Right ventricle myocardium inferior (tissue), 1 donor: Measurements from ENCODE around the gene PDE4D. TPM values are rescaled to one million over a fixed set of nuclear protein-coding genes. Genes with fewer than 3 reads are reported as not detected.
"Not testable (repeated sequence)": the region's sequence is repeated elsewhere in the genome, so short reads cannot be mapped to it uniquely, and the experiment has no call there.

Source experiments
- ATAC-seq: fragments of 200-7000 bp; cut with Tn5 transposase; one replicate; pipeline ENCODE4 v1.9.1; 2020; ENCODE audit warnings: mild to moderate bottlenecking, moderate library complexity
- DNase-seq: peaks from one replicate; pipeline ENCODE4 v3.0.0; 2021; ENCODE audit errors: missing footprints
- intact Hi-C: fragments of 100-400 bp; cut with DNase I; formaldehyde crosslinking; loops from one replicate; pipeline ENCODE4 v1.11.0; 2022
- total RNA-seq: library from RNA; stranded (reverse); fragmentation: NEBNext Ultra II Directional; extraction: Animal tissue kit (Norgen Biotek cat#: 25700); gene quantifications from one replicate; pipeline ENCODE4 v1.2.1, GENCODE V29; 2021
- donor health status: DM: no; HTN: yes; CAD: no; lungs with severe emphysema.

PDE4D gene
- total RNA-seq, 1 donor from 2014 or later = 36.7 TPM

DNA sequence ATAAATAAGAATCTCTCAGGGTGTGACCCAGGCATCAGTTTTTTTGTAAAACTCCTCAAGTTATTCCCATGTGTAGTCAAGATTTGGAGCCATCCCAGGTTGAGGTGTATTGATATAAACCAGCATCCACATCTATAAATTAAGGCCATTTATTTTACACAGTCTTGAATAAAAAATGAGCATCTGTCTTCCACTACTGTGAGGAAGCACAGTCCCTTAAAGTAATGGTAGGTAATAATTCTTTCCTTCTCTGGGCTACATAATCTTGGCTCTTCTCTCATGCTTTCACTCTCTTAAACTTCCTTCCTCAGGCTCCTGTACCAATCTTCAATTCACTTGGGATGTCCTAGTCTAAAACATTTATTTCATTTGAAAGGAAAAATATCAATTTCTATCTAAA lies 110.3 kb downstream of the PDE4D start:
- DNase-seq (no peak), ATAC-seq (no peak)
- intact Hi-C loops = no loop called here

DNA sequence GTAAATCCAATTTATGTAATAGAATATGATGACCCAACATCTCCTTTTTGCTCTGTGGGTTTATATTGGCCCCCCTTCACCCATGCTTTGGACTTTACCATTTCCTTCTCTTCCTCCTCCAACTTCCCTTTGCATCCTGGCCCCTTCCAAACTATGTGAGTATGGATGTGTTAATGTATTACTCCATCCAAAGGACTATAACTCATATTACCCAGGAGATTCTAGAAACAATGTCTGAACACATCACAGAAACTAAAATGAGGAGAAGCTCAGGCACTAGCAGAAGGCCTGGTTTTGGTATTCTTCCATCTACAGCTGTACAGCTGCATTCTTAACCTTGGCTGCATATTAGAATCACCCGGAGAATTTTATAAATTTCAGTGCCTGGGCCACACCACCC lies 110.7 kb downstream of the PDE4D start:
- intact Hi-C loops = no loop called here
- DNase-seq = no peak
- no peak for ATAC-seq

DNA sequence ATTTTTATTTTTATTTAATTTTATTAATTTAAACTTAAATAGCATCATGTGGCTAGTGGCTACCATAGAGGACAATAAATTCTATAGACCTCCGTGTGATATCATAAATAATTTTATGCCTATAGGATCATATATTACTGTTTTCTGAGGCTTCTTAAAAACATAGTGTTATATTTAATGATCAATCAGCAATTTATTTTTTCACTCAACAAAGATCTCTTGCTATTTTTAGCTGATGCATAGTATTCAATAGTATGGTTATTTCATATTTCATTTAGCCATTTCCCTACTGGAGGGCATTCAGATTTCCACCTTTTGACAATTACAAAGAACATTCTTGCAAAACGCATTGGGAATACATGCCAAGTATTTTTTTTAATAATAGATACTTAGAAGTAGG lies 114.1 kb downstream of the PDE4D start:
- intact Hi-C loops = no loop called here
- DNase-seq (no peak), ATAC-seq (no peak)

DNA sequence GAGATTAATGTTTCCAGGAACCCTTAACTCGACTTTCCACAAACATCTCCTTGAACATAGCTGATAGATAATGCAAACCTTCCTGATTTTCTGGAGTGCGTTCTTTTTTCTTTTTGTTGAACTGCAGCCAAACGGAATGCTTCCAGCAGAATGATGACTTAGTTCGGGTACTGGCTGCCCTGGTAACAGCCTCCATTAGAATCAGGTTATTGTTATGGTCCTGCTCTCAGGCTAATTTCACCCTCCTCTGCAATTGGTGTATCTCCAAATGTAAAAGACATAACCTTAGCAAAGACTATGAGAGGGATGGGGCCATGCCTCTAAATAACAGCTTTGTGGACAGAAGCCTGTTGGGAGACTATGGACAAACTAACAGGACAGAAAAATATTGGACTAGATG lies 116.5 kb downstream of the PDE4D start:
- DNase-seq (no peak), ATAC-seq (no peak)
- intact Hi-C loops = no loop called here

DNA sequence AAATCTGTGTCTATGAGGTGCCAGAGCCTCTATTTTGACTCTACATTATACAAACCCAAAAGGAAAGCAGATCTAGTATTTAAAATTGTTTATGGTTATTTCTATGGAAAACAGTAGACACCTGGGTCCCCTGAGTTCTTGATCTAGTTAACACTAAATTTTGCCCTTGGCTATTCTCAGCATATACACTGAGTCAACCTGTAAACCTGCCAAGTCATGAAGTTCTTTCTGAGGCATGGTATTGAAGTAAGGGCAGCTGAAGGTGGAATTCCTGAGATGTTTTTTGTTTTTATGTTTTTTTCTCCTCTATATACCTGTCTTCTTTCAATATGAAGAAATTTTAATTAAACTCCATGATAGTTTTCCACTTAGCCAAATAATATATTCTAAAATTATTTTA lies 120.2 kb downstream of the PDE4D start:
- intact Hi-C loops = no loop called here
- DNase-seq = no peak
- no peak for ATAC-seq

DNA sequence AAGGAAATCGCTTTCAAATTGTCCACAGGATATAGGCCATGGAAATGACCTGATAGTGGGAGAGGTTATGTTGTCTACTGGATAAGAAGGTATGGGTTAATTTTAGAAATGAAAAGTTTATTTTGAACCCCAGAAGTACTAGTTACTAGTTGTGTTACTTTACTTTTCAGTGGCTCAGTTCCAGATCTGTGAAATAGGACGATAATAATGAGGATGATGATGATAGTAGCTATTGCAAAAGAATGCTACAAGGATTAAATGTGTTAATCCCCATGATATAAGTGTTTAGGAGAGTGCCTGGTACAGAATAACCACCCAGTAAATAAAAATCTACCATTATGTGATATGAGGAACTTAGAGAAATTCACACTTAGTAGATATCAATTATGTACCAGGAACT lies 120.8 kb downstream of the PDE4D start:
- ATAC-seq (no peak), DNase-seq (no peak)
- intact Hi-C loops = no loop called here

DNA sequence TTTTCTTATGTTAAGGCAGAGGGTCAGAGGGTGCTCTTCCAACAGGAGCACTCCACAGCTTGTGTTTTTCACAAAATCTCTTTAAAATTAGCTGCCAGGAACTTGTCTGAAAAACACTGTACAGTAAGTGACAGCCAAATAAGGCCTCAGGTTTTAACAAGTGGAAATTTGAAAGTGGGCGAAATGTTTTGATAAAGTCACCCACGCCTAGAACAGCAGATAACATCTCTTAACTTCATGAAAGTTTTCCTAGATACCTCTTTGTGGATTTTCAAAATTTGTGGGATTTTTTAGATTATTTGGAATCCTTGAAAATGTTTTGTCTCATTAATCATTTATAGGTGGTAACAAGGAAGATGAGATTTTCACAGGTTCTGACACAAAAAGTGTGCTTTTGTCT lies 121.3 kb downstream of the PDE4D start:
- DNase-seq (no peak), ATAC-seq (no peak)
- intact Hi-C loops = no loop called here

DNA sequence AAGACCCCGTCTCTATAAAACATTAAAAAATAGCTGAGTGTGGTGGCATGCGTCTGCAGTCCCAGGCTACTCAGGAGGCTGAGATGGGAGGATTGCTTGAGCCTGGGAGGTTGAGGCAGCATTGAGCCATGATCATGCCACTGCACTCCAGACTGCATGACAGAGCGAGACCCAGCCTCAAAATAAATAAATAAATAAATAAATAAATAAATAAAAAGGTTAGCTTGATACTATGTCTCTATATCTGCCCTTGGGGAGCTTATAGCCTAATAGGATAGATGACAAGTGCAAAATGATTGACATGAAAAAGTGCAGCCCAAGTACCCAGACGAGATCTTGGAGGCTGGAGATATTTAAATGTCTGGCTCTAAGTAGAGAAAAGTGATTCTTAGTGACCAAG lies 122.6 kb downstream of the PDE4D start:
- intact Hi-C loops = no loop called here
- DNase-seq (no peak), ATAC-seq (no peak)

DNA sequence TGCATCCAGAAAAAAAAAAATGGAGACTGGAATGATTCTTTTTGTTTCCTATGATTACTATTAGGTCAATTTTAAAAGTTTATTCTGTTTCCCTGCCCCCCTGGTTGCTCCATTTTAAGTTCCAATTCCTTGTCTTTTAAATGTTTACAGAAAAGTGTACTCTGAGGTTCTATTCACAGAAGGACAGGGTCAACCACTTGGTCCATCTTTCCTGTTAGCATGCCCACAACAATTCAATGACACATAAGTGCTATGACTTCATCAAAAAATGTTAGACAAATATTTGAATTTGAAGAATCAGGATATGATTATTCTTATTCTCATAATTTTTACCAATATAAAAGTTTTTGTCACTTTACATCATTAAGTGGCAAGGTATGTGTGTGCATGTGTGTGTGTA lies 123.7 kb downstream of the PDE4D start:
- intact Hi-C loops = no loop called here
- no peak for ATAC-seq
- no peak for DNase-seq

DNA sequence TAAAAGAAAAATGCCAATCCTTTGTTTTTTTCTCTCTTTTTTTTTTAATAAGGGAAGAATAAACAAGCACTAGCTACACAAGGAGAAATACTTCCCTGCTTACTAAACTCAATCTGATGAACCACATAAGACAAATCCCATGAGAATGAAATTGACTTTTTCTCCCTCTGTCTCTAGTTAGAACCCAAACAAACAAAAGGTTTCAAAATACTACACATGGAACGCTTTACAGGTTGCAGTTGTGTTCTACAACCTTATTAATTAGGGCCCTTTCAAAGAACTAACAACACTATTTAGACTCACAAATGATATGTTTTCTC lies 124.5 kb downstream of the PDE4D start:
- DNase-seq (no peak), ATAC-seq (no peak)
- intact Hi-C loops = no loop called here

DNA sequence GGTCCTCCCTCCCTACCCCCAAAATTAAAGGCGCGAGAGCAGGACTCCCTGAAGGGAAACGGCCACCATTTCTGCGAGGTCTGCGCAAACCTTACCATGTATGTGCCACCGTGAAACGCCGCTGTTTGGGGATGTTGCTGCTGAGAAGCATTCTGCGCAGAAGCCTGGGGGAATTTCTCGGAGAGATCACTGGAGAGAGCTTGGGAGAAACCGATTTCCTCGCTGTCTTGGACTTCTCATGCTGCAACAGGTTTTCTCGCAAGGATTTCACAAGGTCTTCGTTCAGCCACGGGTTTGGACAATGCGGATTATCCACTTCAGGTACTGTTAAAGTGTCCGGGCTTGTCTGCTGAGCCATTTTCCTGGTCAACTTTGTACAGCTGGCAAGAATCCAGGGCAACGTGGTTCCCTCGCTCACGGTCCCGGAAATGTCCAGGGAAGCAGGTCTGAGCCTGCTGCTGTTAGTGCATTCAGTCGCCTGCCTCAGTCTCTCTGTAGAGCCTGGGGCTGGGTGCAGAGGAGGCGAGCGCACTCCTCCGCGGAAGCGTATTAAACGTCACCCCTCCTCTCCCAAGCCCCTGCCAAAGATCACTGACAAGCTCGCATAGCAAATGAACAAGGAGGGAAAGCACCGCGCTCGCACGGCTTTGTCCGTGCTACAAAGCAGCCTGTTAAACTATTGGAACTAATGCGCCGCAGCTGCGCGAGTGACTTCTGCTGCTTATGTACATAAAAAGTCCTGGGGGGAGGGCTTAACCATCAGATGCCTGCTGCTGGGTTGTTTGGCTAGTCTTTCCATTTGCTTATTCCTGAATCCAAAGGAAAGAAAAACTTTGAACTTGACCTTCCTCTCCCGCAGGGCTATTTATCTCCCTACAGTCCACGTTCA lies 125.1 kb downstream of the PDE4D start:
- DNase-seq (peak; percentile 68), ATAC-seq (peak; percentile 67)
- intact Hi-C loops = no loop called here

DNA sequence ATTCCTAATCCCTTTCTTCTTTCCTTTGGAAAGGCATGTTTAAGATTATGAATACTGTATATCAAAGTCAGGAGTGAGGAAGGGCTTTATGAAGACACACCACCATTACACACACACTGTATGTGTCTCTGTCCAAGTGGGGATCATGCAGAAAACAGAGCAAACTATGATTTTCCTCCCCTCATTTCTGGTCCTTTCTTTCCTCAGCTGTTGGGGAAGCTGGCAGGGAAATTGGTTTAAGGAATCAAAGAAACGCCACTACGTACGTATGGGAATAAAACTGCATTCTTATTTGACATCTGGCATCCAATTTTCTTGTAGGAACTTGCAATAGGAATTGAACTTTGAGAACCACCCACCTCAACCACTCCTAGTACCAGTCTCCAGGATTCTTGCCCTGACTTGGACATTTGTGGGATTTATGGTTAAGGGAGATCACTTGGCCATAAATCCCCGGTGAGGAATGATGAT lies 125.8 kb downstream of the PDE4D start:
- intact Hi-C loops = no loop called here
- no peak for ATAC-seq

DNA sequence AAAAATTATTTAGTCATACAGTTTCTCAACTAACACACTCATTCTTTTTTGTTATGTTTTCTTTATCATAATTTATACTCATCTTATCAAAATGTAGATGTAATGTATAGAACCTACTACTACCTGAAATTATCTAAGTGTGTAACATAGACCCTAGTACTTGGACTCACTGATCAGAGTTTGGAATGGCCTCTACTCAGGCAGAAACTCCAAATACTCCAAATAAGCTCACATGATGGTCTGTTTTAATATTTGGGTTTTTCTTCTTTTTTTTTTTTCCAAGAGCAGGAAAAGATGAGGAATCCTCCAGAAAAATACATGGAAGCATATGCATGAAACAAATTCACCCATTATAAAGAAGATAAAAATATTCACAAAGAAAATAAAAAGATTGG lies 126.3 kb downstream of the PDE4D start:
- intact Hi-C loops = no loop called here
- DNase-seq (no peak), ATAC-seq (no peak)

More for the DNA sequence above, 125.8 kb downstream of the PDE4D start:
- DNase-seq = no peak

DNA sequence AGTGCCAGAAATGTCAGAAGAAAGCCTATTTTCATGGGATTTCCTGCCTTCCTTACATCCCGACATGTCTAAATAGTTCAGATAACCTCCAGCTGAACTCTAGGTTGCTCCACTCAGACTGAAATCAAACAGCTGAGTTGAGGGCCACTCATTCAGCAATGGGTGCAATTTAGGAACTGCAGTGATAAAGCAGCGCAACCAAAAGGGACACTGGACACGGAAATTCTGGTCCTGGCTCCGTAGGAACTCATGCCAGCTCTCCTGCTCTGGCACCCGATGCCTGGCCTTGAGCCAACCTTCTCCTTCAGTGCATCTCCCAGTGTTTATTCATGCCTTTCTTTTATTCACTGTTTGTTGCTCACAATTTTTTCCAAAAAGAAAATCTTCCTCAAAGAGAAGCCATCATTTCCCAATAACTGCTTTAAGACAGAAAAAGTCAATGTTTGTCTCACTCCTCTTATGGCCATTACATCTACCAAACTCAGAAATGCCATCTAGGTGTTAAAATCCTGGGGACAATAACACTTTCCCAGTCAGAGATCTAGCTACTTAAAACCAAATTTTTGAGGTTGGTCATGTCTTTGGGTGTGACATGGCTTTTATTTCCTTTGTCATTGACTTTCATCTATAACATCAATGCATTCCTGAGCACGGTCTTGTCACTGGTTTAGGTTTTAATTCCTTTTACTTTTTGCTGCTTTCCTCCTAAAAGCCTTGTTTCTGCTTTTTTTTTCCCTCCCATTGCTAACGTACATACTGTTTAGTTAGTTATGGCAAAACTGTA lies 126.9 kb downstream of the PDE4D start:
- DNase-seq (no peak), ATAC-seq (no peak)
- intact Hi-C loops = no loop called here

DNA sequence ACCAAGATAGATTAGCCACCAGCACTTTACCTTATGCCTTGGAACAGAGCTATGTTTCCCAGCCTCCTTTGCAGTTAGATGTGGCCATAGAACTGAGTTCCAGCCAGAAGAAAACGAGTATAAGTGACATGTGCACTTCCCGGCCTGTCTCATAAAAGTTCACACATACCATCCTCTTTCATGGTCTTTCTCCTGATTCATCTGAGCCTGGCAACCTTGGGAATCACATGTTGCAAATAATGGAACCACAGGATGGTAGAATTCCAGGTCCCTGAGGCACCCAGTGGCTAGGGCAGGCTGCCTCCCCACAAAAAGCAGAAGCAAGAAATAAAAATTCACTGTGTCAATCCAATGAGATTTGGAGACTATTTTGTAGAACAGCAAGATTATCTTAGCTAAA lies 128.1 kb downstream of the PDE4D start:
- no peak for ATAC-seq
- intact Hi-C loops = no loop called here
- no peak for DNase-seq

DNA sequence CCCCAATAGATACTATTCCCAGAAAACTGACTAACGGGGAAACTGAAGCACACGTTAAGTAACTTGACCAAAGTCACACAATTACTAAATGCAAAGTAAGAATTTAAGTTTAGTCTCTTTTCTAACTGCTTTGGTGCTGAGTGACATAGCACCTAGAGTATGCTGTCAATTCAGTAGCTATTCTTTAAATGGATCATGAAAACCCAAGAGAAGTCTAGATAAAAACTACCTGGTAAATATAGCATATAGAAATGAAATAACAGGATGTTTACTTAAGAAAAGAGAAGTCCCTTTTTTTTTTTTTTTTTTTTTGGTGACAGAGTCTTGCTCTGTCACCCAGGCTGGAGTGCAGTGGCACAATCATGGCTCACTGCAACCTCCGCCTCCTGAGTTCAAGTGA lies 129.2 kb downstream of the PDE4D start:
- intact Hi-C loops = no loop called here
- ATAC-seq (no peak), DNase-seq (no peak)

DNA sequence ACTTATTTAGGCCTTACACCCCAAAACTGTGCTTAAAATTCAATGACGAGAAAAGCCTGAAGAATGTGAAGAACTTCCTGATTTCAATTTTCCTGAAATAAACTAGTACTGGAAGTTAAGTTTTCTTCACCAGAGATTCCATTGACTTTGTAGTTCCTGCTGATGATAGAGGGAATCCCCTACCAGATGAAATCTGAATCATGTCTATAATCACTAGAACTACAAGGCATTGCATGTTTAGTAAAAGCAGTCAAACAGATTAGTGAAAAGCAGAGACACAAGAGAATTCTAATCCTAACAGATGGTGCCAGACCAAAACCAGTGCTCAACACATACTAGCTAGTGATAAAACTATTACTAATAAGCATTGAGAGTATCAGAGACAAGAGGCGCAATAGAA lies 130.0 kb downstream of the PDE4D start:
- ATAC-seq (no peak), DNase-seq (no peak)
- intact Hi-C loops = no loop called here

DNA sequence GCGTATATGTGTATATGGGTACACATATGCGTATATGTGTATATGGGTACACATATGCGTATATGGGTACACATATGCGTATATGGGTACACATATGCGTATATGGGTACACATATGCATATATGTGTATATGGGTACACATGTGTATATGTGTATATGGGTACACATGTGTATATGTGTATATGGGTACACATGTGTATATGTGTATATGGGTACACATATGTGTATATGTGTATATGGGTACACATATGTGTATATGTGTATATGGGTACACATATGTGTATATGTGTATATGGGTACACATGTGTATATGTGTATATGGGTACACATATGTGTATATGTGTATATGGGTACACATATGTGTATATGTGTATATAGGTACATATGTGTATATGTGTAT lies 131.3 kb downstream of the PDE4D start:
- DNase-seq, intact Hi-C loops, ATAC-seq: not testable (repeated sequence)

DNA sequence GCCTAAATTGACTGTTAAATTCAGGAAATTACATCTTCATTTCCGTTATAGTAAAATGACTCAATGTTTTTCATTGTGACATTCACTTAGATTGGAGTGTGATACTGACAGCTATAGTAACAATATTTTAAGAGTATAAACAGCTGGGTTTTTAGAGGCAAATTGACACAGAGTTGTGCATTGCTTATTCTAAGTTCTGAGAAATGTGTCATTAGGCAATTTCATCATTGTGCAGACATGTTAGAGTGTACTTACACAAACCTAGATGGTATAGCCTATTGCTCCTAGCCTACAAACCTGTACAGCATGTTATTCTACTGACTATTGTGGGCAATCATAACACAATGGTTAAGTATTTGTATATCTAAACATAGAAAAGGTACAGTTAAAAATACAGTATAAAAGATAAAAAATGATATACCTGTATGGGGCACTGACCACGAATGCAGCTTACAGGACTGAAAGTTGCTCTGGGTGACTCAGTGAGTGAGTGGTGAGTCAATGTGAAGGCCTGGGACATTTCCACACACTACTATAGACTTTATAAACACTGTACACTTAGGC lies 132.7 kb downstream of the PDE4D start:
- no peak for ATAC-seq
- intact Hi-C loops = no loop called here
- DNase-seq = no peak
